Uterus (tissue), 2 donors: ENCODE measurements around the gene CRYBG2.

ENCODE experiments used
- POLR2A ChIP-seq, 2 donors: fragments of 450-650 bp; IDR thresholded peaks; one replicate each; pipeline ENCODE4 v1.6.1; 2016; ENCODE audit warnings: antibody characterized with exemption in 2 of 2, mild to moderate bottlenecking in 1 of 2, moderate library complexity in 1 of 2
- TF ChIP-seq, protein P1 (sequence below), 4 experiments: fragments of 200-600 bp in 2 of 4; fragments of 450-650 bp in 2 of 4; sonication (generic) in 2 of 4; IDR thresholded peaks; one replicate each; pipeline ENCODE4 v1.5.1; 2016 to 2019; ENCODE audit warnings: antibody characterized with exemption in 4 of 4, mild to moderate bottlenecking in 2 of 4, moderate library complexity in 1 of 4

DNA sequence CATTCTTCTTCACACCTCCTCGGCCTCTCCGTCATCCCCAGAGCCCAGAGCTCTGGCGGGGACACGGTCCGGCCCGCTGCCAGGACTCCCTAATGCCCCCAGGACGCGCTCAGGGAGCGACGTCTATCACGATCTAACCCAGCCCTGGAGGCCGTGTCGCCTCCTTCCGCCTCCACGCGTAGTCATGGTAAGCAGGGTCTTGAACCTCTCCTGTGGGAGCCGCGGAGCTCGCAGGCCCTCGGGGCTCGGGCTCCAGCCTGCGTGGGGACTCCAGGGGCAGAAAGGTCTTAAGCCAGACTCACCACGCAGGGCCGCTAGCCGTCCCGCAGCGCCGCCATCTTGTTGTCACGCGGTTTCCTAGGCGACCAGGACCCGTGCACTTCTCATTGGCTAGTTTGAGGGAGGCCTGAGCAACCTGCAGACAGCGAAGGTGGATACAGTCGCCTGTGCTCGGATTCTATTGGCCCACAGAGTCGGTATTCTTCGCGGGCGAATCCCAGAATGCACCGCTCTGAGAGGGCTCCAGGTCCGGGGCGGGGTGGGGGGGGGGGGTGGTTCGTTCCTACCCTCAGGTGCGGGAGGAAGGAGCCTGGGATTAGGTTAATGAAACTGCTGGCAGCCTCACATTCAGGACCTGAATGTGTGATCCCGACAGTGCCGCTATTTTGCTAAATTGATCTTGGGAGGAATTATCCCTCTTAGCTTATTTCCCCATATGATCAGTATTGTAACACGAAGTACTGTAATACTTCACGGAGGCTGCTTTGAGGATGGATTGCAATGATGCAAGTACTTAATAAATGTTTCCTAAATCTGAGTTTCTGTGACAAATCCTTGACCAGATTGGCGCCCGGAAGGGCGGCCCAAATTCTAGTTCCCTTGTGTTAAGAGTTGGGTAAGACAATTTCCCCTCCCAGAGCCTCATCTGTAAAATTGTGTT is 47.4 kb downstream of the CRYBG2 start, which contains the start of gene UBXN11:
- TF ChIP-seq, protein P1, sequence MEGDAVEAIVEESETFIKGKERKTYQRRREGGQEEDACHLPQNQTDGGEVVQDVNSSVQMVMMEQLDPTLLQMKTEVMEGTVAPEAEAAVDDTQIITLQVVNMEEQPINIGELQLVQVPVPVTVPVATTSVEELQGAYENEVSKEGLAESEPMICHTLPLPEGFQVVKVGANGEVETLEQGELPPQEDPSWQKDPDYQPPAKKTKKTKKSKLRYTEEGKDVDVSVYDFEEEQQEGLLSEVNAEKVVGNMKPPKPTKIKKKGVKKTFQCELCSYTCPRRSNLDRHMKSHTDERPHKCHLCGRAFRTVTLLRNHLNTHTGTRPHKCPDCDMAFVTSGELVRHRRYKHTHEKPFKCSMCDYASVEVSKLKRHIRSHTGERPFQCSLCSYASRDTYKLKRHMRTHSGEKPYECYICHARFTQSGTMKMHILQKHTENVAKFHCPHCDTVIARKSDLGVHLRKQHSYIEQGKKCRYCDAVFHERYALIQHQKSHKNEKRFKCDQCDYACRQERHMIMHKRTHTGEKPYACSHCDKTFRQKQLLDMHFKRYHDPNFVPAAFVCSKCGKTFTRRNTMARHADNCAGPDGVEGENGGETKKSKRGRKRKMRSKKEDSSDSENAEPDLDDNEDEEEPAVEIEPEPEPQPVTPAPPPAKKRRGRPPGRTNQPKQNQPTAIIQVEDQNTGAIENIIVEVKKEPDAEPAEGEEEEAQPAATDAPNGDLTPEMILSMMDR (IDR thresholded peaks at IDR 0.05), result no peak
- TF ChIP-seq POLR2A (IDR thresholded peaks at IDR 0.05), result no peak
